Activated CD4-positive, alpha-beta T cell treated with anti-CD3 and anti-CD28 coated beads for 1 hour (primary cell): ENCODE results near the gene COL26A1.

Experiments
- DNase-seq: peaks from one replicate; pipeline ENCODE4 v3.0.0-alpha.2; 2020

Gene COL26A1

DNA sequence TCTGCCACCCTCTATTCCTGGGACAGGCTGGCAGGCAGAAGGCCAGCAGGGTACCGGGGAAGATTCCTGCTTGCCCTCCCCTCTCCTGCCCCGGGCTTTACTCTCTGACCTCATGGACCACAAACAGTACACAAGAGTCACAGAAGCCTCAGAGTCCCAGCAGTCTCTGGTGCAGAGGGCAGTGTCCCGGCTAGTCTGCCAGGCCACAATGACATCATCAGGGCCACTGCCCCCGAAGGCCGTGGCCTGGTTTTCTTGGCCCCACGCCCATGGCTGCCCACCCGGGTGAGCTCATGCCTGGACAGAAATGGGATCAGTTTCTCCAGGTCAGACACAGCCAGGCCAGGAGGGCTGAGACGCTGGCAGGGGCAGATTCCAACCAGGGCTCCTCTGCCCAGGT lies 174.5 kb downstream of the COL26A1 start:
- no peak for DNase-seq

GRCh38 chr7:101537935-101538595 lies 175.4 kb downstream of the COL26A1 start:
- DNase-seq, result no peak

GRCh38 chr7:101538596-101539459 lies 176.2 kb downstream of the COL26A1 start:
- DNase-seq, result peak; percentile 31

DNA sequence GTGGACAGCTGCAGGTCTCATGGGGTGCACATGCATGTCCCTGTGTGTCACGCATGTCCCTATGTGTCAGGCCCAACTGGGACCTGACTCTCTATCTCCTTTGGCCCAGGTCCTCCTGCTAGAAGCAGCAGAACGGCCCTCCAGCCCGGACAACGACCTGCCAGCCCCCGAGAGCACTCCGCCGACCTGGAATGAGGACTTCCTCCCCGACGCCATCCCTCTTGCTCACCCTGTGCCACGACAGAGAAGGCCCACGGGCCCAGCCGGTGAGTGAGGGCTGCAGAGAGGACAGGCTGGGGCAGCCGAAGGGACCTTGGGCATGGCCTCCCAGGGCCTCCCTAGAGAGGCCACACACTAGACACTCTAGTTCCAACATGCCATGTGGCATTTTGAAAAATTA lies 177.1 kb downstream of the COL26A1 start:
- no peak for DNase-seq

- DNase-seq, result peak; percentile 52
Observed at GRCh38 chr7:101542527-101543241, 180.0 kb downstream of the COL26A1 start.

DNA sequence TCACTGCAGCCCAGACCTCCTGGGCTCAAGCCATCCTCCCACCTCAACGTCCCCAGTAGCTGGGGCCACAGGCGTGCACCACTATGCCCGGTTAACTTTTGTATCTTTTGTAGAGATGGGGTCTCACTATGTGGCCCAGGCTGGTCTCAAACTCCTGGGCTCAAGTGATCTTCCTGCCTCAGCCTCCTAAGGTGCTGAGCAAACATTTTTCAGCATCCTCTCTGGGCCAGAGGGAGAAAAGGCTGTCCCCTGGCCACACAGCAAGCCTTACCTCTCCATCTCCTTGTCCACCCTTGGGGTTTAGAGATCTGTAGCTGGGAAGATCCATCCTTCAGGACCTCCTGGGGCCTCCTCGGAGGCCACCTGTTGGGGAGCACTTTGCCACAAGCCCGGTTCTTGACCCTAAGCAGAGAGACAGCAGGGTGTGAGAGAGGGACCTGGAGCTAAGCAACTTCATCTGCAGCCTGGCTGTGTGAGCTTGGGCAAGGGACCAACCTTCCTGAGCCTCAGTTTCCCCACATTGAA lies 180.6 kb downstream of the COL26A1 start:
- no peak for DNase-seq

GRCh38 chr7:101543846-101544245 lies 181.2 kb downstream of the COL26A1 start:
- no peak for DNase-seq

DNA sequence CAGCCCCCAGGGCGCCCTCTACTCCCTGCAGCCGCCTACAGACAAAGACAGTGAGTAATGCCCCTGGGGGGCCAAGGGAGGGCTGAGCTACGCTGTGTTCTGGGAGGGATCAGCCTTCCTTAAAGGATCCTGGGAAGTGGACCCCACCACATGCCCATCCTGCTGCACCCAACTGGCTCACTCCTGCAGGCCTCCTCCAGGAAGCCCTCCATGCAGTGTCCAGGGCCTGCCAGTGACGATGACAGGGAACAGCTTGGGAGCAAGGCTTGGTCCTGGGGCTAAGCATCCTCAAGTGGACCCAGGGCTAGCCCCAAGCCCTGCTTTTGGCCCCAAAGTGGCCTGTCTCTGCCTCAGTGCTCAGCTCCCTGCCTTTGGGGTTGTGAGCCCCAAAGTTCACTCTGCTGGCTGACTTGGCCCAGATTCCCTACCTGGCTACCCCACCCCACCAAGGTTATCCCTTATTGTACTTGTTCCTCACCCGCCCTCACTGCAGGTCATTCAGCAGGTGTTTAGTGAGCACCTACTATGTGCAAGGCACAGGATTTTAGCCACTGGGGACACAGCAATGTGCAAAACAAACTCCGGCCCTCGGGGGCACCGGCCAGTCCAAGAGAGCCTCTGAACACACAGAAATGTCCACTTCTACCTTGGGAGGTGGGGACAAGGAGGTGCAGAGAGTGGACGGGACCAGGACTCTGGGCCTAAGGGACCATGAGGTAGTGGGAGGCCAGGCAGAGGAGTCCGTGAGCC lies 182.9 kb downstream of the COL26A1 start:
- no peak for DNase-seq

- no peak for DNase-seq
Observed at GRCh38 chr7:101546308-101546936, 183.7 kb downstream of the COL26A1 start.

GRCh38 chr7:101547022-101547915 lies 184.6 kb downstream of the COL26A1 start:
- DNase-seq, result no peak

GRCh38 chr7:101547916-101548661 lies 185.4 kb downstream of the COL26A1 start:
- no peak for DNase-seq

DNA sequence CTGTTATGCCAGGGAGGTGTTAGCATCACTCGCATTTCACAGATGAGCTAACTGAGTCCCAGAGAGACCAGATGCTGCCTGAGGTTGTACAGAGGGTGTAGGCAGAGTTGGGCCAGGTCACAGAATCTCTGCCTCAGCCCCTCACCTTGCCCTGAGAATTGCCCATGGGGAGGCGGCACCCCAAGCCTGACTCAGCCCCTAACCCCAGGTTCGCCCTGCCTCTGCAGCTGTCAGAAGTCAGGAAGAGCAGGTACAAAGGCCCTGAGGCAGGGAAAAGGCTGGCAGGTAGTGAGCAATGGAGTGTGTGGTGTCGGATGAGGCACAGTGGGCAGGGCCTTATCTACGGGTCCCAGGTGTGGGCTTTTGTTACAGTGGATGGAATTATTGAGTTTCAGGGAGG lies 187.1 kb downstream of the COL26A1 start:
- no peak for DNase-seq

- DNase-seq, result no peak
Observed at GRCh38 chr7:101550641-101551541, 188.2 kb downstream of the COL26A1 start.

DNA sequence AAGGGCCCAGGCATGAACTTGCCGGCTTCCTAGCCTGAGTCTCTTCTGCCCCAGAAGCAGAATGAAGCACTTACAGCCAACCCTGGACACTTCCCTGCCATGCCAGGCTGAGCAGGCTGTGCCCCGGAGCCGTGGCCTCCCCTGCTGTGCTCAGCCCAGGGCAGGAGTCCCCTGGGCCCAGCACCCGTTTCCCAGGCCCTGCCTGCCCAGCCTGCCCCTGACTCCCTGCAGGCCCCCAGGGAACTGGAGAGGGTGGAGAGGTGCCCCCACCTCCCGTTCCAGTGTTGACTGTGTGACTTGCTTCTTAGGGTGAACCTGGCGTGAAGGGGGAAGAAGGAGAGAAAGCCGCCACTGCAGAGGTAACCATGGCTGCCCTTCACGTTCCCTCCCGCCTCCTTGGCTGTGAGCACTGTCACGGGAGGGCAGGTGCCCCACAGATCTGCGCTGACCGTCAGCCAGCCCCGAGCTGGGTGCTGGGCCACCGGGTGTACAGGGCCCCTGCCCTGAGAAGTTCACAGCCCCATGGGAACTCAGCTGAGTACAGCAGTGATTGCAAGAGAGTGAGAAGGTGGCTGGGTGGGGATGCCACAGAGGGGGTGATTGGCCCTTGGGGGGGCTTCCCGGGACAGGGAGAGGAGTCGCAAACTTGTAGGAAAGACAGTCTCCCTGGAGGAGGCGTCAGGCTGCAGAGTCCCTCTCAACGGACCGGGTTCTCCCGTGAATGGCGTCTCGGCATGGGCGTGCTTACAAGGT lies 190.5 kb downstream of the COL26A1 start:
- DNase-seq, result no peak

DNA sequence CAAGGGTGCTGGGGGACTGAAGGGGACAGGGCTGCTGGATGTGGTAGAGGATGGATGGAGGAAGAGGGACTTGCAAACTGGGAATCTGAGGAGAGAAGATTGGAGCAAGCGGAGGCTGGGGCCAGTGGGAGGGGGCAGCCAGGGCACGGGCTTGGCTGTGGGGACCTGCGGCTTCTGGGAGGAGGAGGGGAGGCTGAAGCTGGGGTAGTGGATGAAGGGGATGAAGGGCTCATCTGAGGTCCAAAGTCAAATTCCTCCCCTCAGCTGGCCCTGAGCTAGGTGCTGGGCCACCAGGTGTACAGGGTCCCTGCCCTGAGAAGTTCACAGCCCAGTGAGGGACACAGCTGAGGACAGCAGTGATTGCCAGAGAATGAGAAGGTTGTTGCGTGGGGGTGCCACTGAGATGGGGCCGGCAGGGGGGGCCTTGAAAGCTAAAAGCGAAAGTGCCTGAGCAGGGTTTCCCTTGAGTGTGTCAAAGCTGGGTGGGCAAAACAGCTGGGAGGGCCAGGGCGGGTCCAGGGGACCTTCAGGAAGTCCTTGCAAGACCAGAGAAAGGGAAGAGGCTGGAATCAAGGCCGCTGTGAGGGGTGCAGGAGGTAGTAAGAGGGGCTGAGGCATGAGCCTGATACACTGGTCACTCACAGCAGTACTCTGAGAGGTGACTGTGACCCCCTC lies 191.2 kb downstream of the COL26A1 start:
- DNase-seq, result no peak

DNA sequence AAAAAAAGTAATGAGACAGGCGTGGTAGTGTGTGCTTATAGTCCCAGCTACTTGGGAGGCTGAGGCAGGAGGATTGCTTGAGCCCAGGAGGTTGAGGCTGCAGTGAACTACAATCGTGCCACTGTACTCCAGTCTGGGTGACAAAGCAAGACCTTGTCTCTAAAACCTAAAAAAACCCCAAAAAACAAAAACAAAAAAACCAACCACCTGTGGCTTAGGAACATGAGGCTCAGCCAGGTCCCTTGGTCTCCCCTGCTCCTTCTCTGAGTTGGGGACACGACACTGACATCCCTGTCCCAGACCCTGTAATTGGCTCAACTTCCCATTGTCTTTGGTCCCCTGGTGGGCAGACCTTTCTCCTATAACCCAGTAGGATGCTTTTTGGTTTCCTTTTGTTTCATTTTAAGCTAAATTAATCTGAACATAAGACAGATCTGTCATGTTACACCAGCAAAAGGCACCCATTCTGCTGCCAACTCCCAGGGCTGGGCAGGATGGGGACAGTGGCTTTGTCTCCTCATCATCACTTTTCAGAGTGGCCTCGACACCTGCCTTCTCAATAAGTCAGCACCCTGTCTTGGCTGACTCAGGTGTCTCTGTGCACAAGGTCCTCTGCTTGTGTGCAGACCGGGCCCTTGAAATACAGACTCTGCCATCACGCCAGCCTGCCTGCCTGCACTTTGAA lies 192.1 kb downstream of the COL26A1 start:
- DNase-seq, result no peak

DNA sequence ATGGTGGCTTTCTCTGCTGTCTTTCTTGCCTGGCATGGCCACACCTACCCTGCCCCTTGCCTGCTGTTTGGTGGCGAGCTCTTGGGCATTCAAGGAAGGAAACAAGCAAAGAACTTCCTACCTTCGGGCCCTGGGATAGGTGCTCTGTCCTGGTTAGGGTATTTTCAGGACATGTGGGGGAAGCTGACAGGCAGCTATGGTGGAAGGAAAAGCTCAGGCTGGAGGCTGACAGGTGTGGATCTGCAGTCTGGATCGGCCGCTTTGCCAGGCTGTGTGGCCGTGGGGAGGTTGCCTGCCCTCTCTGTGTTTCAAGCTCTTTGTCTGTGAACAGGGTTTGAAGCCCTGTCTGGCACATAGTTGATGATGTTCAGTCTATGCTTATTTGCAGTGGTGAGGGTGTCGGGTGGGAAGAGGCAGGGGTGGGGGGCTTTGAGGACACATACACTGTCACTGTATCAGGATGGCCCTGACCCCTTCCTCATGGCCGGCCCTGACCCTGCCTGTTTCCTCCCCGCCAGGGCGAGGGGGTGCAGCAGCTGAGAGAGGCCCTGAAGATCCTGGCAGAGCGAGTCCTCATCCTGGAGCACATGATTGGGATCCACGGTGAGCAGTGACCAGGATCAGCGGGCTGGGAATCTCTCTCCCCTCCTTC lies 192.7 kb downstream of the COL26A1 start:
- no peak for DNase-seq
